NCI-H128 (cell line): ENCODE results near the gene DPY19L1.
"Not testable (repeated sequence)": the region's sequence is repeated elsewhere in the genome, so short reads cannot be mapped to it uniquely, and the experiment has no call there.

ENCODE experiments used
- DNase-seq: peaks from one replicate; lab custom pipeline; 2025; ENCODE audit not compliant: unreplicated experiment; lab: John Stamatoyannopoulos, UW

The DPY19L1 gene

DNA sequence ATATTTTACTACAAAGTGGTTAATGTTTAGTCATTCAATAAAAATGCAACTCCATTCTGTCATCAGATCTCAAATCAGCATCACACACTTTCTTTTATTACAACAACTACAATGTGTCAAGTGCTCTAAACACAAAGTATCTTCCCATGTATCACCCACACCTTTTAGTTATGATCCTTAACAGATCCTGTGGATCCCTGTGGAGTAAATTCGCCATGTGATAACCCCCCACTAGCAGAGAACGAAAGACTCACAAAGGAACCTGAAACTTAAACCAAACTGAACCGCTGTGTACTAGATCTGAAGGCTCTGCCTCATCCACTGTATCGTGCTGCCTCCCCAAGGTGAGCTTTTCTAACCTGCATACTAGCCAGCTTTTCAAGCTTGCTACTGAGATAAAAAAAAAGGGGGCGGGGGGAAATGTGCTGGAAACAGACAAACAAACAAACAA, 1.7 kb downstream of the DPY19L1 start:
- DNase-seq = peak; percentile 24

DNA sequence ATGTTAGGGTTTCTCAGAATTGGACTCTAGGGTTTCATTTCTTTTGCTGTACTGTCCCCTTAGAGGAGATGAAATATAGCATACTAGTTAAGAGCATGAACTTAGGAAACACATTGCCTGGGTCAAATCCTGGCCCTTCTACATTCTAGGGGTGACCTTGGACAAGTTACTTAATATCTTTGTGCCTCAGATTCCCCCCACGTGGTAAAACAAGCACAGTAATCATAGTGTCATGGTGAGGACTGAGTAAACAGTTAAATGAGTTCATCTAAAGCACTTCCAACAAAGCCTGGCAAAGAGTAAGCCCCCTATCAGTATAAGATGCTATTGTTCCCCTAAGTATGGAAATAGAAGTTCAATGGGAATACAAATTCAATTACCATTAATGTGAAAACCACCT, 5.1 kb downstream of the DPY19L1 start:
- DNase-seq = no peak

DNA sequence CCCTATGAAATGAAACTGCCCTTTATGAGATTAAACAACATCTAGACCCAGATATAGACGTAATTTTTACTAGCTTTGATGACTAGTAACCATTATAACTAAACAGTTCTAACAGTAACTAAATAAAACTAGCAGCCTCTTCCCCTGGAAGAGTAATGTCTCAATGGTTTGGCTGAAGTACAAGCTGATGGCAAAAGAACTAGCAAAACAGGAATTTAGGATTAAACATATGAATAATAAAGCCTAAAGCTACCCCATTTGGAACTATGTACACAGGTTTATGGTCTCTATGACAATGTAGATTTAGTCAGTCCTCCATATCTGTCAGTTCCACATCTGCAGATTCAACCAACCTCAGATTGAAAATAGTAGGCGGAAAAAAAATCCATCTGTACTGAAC, 6.4 kb downstream of the DPY19L1 start:
- DNase-seq = no peak

DNA sequence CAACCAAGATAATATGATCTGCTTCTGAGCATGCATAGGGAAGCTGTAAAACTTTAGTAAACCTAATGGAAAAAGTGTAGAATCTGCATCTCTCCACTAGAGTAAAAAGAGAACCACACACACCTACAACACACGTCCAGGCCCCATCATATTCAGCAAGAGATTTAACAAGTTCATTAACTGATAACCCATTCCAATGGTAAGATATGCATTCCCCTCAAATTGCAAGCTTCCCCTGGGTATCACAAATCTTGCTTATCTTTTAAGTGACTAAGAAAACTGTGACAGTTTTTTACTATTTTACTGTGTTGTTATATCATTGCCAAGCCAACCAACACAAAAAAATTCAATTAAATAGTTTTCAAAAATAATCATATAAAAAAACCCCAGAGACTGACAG, 8.0 kb downstream of the DPY19L1 start:
- DNase-seq = no peak

DNA sequence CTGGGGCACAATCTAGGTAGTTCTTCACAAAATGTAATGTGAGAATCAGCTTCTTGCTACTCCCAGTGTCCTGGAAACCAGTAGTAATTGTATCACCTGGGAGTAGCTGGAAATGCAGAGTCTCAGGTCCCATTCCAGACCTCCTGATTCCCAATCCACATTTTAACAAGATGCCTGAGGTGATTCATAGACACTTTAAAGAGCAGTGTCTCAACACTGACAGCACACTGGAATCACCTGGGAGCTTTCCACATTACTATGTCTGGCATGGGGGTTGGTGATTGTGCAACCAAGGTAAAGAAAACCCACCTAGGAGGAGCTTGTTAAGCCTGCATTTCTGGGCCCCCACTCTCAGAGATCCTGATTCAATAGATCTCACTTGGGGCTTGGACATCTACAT, 11.1 kb downstream of the DPY19L1 start:
- no peak for DNase-seq

DNA sequence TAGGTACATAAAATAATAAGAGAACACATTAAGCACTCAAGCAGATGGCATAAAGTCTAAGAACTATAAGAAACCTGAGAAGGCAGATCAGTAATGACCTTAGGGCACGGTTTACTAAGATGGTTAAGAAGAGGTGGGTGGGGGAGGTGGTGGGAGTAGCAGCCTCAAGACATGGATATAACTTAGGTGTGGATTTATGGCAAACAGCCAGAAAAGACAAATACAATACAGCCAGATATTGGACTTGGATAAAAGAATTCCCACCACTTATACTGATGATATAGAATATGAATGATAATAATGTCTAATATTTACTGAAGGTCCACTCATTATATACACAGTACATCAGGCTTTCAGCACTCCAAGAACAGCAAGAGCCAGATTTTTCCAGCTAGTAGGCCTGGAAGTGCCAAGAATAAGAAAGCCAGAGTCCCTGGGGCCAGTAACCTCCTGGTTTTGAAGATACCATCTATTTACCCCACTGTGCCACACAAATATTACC, 11.9 kb downstream of the DPY19L1 start:
- DNase-seq = no peak

DNA sequence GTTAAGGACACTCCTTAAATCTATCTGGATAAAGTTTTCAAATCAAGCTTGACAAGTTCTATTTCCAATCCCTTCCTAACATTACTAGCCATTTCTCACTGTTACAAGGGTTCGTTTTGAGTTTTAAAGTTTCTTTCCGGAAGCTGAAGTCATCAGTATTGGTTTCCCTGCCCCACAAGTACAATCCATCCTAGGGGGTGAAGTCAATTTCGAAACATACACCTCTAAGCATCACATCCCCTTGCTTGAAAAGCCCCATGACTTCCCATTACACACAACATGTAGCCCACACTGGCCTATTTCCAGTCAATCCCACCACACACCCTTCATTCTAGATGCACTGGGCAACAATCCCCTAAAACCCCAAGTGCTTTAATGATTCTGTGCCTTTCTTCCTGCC, 13.0 kb downstream of the DPY19L1 start:
- DNase-seq = no peak

DNA sequence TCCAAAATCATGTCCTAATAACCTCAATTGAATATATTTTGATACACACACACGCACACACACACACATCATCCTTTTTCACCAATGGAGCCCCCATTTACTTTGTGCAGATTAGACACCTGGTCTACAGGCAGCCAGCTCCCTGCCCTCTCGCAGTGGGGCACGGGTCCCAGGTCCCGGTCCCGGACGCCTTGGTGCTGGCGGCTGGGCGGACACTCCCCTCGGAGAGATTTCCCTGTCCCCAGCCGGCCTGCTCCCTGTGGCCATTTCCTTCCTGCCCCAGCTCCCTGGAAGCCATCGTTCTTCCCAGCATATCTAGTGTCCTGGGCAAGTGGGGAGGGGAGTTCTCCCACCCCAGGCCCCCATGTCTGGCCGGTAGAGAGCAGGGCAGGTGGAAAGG, 14.6 kb downstream of the DPY19L1 start:
- DNase-seq = no peak

DNA sequence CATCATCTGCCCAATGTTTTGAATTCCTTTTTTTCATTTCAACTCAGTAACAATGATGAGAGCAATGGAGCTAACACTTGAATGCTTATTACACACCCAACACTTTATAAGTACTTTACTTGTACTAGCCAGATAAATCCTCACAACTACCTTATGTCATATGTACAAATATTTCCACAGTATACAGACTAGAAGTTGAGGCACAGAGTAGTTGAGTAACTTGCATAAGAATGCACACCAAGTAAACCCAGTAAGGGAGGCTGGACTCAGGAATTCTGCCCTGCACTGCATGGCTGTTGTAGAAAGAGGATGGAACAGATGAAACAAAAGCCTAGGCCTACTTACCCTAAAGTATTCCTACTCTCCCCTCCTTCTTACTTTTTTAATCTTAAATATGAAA, 15.8 kb downstream of the DPY19L1 start:
- DNase-seq = no peak

DNA sequence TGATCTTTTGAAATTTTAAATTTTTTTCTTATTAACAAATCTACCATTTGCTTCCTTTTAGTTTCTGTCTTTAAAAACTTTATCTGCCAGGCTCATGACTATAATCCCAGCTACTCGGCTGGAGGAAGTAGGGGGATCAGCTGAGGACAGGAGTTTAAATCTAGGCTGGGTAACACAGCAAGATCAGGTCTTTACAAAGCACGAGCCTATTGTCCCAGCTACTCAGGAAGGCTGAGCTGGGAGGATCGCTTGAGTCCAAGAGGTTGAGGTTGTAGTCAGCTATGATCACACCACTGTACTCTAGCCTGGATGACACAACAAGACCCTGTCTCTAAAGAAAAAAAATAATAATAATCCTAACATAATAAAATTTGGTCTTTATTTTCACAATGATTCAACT, 17.5 kb downstream of the DPY19L1 start:
- no peak for DNase-seq

DNA sequence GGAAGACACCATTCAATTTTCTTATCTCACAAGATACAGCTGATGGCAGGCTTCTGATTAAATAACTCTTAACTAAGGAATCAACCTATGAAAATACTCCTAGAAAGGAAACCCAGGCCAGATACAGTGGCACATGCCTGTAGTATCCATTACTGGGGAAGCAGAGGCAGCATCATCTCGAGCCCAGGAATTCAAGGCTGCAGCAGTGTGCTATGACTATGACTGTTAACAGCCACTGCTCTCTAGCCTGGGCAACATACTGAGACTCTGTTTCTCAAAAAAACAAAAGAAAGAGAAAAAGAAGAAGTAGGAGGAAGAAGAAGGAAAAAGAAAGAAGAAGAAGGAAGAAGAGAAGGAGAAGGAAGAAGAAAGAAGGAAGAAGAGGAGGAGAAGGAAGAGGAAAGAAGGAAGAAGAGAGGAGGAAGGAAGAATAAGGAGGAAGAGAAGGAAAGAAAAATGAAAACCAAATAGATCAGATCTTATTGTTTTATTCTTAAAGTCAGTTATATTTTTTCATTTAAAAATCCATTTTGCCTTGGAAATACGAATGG, 18.0 kb downstream of the DPY19L1 start:
- DNase-seq = no peak

DNA sequence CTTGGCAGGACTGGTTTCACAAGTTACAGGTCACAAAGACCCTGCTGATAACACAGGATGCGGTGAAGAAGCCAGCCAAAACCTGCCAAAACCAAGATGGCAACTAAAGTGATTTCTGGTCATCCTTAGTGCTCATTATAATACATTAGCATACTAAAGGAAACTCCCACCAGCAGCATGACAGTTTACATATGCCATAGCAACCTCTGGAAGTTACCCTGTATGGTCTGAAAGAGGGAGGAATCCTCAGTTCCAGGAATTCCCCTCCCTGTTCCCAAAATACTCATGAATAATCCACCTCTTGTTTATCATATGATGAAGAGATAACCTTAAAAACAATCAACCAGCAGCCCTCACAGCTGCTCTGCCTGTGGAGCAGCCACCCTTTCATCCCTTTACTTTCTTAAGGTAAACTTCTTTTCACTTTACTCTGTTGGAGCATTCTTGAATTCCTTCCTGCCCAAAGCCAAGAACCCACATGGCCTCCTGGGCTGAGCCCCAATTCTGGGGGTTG, 21.9 kb downstream of the DPY19L1 start:
- DNase-seq = no peak

DNA sequence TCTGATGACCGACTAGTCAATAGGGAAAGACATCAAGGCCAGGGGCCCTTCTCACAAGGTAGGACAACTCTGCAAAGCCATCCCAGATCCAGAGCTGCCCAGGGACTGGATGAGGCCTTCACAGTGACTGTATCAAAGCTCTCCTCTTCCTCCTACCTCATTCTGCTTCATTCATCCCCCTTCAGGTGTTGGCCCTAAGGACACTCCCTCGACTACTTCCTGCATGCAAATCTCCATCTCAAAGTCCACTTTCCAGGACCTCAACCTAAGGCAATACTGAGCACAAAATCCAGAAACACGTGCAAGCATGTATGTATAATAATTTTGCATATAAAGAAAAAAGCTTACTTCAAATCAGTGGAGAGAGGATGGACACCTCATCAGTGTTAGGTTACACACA, 25.1 kb downstream of the DPY19L1 start:
- no peak for DNase-seq

DNA sequence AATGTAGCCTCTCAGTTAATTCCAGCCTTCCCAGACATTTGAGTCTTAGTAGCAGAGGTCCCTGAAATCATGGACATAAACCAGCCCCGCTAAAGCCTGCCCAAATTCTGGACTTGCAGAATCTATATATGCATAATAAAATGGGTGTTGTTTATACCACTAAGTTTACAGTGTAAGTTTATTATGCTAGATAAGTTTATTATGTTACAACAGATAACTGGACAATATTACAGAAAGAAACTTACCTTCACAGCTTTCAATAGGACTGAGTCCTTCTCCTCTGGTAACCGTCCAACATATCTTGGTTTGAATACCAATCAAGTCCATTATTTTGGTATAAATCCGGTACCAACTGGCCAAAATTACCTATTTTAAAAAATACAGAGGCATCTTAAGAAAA, 26.2 kb downstream of the DPY19L1 start:
- DNase-seq = no peak

DNA sequence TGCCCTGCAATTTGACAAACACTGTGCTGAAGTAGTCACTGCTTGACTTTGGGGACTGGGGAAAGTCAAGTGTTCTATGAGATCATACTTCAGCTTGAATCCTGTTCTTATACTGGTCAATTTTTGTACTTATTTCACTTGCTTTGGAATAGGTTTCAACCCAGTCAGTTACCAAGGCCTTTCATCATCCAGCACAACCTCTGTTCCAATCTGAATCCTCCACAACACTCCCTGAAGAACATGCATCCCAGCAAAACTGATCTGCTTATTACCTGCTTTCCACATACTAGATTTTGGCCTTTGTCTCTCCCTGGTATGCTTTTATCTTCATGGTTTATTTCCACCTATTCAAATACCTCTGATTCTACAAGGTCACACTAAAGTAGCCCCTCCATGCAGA, 29.5 kb downstream of the DPY19L1 start:
- no peak for DNase-seq

DNA sequence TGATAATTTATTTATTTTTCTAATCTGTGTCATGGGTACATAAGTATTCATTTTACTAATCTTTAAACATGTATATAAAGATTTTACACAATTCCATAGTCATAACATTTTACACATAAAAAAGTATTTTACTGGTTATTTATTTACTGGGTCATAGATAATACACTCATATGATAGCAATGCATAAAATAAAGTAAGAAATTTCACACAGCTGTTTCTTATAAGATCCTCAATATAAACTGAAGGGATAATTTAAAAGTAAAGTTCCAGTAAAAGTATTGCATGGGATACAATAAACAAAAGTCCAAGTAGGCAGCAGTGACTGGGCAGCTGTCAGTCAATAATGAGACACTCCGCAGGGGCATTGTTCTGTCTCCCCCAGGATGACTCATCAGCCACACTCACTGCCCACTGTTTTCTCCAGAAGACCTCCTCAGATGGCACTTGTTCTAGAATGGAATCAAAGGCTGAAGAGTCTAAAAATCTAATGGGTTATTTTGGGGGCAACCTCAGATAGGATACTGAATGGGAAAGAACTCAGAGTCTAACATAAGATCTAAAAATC, 32.7 kb downstream of the DPY19L1 start:
- DNase-seq = no peak

DNA sequence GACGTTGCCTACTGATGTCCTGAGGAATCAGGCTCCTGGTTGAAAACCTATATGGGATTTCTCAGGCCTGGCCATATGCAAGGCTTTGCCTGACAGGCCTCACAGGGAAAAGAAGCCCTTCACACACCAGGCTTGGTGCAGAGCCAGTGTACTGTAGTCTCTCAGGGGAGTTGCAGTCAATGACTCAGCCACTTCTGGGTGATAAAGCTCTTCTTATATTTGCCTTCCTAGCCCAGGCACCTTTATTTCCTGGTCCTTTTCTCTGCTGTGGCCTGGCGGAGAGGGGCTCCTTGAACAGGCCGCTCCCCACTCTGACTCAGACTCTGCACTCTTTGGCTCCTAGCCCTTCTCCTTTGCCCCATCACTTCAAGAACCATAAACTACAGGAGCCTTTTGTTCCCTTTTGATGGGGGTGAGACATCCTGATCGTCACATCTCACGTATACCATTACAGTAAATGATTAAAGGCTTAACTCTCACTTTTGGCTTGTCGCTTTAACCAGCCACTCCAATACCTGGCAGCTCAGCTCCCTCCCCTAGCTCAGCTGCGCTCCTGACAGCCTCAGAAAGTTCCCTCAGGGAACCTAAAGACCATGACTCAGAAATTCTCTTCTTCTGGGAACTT, 33.5 kb downstream of the DPY19L1 start:
- DNase-seq = peak; percentile 30

DNA sequence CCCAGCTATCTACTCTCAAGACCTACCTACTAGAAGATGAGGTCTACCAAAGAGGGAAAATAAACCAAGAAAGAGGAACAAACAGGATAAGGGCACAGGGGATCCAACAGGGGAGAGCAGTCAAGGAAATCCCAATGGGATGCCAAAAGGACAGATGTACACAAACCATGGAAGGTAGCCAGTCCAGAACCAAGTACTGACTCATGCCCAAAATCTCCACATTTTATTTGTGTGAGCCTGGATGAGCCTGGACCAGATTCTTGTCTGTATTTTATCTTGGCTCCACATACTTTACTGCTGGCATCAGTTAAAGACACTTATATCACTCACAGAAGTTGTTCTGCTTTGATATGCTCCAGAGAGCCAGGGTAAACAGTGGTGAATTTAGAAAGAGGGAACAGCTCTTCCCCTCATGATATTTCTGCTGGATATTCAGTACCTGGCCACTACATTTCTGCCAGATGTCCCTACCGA, 34.1 kb downstream of the DPY19L1 start:
- not testable (repeated sequence) for DNase-seq

DNA sequence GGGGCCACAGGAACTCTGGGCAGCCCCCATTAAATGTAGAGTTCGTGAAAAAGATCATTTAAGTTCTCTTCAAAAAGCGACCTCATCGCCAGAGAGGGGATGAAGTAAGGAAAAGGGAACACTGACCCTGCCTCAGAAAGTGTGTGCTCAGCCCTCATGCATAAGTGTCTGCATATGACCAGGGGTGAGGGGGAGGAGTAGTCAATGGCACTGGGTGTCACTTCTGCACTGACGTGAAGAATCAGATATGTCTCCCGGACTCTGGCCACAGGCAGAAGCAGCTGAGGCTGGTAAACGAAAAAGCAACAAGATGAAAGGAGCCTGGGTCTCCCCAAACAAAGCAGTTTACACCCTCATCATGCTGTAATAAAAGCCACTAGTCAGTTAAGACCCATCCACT, 39.0 kb downstream of the DPY19L1 start:
- DNase-seq = not testable (repeated sequence)

DNA sequence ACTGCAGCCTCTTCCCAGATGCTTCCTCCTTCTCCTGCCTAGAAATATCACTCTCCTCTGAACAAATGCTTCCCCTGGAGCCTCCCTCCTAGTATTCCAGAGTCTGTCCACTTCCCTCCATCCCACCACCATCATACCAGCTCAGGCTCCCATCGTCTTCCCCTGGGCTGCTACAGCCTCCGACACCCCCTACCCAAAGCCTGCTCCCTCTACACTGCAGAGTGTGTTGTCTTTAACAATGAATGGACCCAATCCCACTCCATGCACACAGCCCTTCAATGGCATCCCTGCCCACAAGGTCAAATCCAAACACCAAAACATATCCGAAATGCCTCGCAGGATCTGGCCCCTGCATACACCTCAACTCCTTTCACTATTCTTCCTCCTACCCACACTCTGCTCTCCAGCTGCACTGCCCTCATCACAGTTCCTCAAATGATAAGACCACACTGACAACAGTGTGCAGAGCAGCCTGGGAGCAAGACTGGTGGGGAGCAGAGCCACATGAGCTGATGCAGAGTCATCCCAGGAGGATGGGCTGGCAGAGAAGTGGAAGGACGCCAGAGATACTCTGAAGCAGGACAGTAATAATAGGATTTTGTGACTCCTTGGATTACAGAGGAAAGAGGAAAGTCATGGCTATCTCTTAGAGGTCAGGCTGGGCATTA, 40.7 kb downstream of the DPY19L1 start:
- DNase-seq = not testable (repeated sequence)

DNA sequence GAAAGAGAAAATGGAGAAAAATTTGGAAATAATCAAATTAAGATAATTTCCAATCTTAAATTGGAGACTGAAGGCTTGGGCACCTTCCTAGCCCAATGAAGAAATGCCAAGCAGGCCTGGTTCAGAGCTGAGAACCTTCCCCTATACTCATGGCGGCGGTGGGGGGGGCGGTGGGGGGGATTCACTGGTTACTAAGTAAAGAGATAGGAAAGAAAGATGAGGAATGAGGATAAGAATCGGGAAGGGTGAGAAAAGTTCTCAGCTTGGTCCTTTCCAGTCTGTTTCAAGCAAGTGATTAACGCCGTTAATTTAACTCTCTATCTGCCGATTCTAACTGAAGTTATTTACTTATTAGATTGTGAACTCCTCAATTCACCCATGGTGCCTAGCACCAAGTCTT, 41.5 kb downstream of the DPY19L1 start:
- DNase-seq = no peak
